ENCODE measurements around the gene NDUFAF3. TPM values are rescaled to one million over a fixed set of nuclear protein-coding genes. Genes with fewer than 3 reads are reported as not detected.

NDUFAF3 gene, protein sequence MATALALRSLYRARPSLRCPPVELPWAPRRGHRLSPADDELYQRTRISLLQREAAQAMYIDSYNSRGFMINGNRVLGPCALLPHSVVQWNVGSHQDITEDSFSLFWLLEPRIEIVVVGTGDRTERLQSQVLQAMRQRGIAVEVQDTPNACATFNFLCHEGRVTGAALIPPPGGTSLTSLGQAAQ
- total RNA-seq: 80.5 and 88.0 TPM in 2 replicates

GRCh38 chr3:49021813-49022687 lies at the start of gene NDUFAF3:
NDUFAF3 (plus strand) TSS chr3:49022121; CDS start chr3:49022145, 24 bp downstream.

DNA sequence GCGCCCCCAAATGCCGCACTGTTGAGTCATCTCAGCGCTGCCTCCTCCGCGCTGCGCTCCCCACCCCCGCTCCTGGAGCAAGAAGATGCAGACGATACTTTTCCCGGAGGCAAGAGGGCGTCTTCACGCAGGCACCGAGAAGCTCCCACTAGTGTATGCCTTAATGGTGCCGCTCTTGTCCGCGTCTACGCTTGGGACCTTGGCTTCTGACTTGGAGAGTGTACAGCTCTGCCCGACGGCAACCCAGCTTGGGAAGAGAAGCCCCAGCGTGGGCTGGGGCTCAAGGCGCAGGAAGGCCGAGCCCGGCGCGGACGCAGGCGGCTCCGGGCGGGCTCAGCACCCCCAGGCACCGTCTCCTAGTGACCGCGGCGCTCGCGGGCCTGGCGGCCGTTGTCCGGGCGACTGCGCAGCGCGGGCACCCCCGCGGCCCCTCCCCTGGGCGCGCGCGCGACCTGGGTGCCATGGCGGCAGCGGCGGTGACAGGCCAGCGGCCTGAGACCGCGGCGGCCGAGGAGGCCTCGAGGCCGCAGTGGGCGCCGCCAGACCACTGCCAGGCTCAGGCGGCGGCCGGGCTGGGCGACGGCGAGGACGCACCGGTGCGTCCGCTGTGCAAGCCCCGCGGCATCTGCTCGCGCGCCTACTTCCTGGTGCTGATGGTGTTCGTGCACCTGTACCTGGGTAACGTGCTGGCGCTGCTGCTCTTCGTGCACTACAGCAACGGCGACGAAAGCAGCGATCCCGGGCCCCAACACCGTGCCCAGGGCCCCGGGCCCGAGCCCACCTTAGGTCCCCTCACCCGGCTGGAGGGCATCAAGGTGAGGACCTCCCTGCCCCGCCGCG lies 31.9 kb upstream of the NDUFAF3 start, which contains the start of gene P4HTM:
Gene P4HTM (plus strand): TSS at position 446 of the 840 bp plus-strand sequence. CDS start 16 bp downstream, at position 462.

DNA sequence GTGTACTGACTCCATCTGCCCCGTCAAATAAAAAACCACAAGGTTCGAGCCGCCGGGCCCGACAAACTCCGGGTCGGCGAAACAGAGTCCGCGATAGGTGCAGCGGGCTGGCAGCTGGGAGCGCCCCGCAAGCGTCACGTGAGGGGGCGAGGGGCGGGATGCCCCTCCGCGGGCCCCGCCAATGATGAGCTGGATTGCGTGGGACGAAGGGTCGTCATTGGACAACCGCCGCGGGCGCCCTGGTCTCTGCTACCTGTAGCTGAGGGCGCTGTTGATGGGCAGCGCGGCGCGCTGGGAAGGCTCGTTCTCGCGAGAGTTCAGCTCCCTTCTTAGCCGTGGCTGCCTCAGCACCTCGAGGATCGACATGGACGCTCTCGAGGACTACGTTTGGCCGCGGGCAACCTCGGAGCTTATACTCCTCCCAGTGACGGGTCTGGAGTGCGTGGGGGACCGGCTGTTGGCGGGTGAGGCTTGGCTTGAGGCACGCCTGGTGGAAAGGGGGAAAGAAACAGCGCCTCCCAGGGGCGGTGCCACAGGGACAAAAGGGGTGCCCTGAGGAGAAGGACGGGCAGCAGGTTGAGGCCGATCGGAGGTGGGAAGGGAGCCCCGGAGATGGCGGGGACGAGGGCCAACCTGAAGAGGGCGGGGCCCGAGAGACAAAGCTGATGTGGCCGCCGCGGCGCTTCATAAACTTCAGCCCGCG lies 14.7 kb upstream of the NDUFAF3 start, which contains the start of gene WDR6:
Gene WDR6 (plus strand): TSS at position 324 of the 703 bp plus-strand sequence. CDS start 41 bp downstream, at position 365.

DNA sequence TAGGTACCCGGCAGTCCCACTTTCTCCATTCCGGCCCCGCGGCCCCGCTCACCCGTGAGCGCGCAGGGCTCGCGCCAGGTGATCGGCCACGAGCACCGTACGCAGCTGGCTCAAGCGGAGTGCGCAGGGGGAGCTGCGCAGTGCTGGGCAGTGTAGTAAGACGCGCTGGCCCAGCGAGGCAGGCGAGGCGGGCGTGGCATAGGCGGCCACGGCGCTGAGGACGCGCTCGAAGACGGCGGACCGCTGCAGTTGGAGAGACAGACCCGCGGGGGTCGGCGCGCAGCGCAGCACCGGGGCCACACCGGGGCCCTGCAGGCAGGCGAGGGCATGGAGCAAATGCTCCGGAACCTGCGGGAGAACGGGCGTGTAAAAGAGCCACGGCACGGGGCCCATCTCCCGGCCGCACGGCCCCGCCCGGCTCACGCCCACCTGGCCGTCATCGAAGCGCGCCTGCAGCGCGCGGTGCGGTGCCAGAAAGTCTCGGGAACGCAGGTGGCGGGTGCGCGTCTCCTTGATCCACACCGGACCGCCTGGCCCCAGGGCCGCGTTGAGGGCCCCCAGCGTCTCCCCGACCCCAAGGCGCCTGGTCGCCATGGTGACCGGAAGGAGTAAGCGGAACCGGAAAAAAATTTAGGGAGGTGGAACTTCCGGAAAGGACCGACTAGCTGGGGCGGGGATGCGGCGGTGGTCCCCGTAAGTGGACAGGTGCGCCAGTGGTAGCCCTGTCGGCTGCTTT lies 3.8 kb upstream of the NDUFAF3 start, which contains the start of gene DALRD3:
Gene DALRD3 (minus strand): TSS at position 610 of the 736 bp plus-strand sequence. CDS start 16 bp downstream, at position 594.

DNA sequence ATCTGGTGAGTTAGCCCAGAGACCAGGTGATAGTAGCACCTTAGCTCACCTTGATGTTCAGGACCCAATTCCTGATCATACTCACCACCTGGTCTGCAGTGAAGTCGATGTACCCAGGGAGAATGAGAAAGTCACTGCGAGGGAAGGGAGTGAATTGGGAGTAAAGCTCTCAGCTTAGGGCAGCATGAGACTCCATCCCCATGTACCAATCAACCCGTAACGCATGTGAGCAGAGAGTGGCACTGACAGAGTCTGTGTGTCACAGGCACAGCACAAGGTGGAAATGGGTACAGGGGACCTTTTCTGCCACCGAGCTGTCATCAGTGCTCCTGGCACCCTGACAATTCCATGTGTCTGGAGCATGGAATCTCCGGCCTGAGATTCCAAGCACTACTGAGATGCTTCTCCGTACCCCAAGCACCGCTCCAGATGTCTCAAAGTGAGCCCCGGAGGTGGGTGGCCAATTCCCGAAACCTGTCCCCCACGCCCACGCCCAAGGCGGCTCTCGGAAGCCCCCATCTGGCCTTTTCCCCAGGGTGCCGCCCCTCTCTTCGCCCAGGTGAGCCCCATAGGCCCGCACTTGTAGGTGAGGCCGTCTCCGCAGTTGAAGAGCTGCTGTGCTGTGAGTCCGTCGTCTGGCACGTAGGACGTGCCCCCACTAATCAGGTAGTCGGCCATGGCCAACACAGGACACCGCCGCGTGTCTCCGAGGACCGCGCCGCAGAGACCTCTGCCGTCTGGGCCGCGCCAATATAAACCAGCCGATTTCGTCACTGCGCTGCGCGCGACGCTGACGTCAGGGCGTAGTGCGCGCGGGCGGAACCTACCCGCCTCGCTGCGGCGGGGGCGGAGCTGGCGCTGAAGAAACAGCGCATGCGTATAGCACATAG lies 7.0 kb downstream of the NDUFAF3 start, which contains the start of gene IMPDH2:
Gene IMPDH2 (minus strand): TSS at position 726 of the 890 bp plus-strand sequence. CDS start 48 bp downstream, at position 678.

Other genes with a start within 250 kb of the NDUFAF3 start
- 20.5 and 25.4 TPM in 2 replicates for gene PRKAR2A, start 174.2 kb upstream of the NDUFAF3 start, total RNA-seq
- gene SLC25A20, start 123.2 kb upstream of the NDUFAF3 start, total RNA-seq: 19.5 and 23.3 TPM in 2 replicates
- gene ARIH2, start 103.3 kb upstream of the NDUFAF3 start, total RNA-seq: 56.5 and 69.8 TPM in 2 replicates
- 33.4 and 40.7 TPM in 2 replicates for gene P4HTM, start 31.9 kb upstream of the NDUFAF3 start, total RNA-seq
- 41.8 and 81.0 TPM in 2 replicates for gene WDR6, start 14.7 kb upstream of the NDUFAF3 start, total RNA-seq
- 43.4 and 52.5 TPM in 2 replicates for gene DALRD3, start 3.5 kb upstream of the NDUFAF3 start, total RNA-seq
- 400 and 458 TPM in 2 replicates for gene IMPDH2, start 7.3 kb downstream of the NDUFAF3 start, total RNA-seq
- 56.7 and 61.9 TPM in 2 replicates for gene QRICH1, start 72.0 kb downstream of the NDUFAF3 start, total RNA-seq
- 284 and 305 TPM in 2 replicates for gene QARS1, start 82.6 kb downstream of the NDUFAF3 start, total RNA-seq
- 40.0 and 45.9 TPM in 2 replicates for gene USP19, start 98.7 kb downstream of the NDUFAF3 start, total RNA-seq
- gene LAMB2, start 110.9 kb downstream of the NDUFAF3 start, total RNA-seq: 458 and 626 TPM in 2 replicates
- gene CCDC71, start 144.2 kb downstream of the NDUFAF3 start, total RNA-seq: 15.7 and 16.2 TPM in 2 replicates
- gene KLHDC8B, start 149.5 kb downstream of the NDUFAF3 start, total RNA-seq: 23.3 and 33.9 TPM in 2 replicates

Data from smooth muscle cell of bladder (primary cell).